T-helper 2 cell treated with Interferon-gamma antibody and Interleukin-4, amounts not matched to agents 5 μg/mL and 100 μg/mL, for 36 hours (primary cell): Measurements from ENCODE around the gene DPP3.

Experiments
- DNase-seq: peaks from one replicate; pipeline ENCODE4 v3.0.0; 2021; ENCODE audit warnings: low spot score
- H3K27ac Mint-ChIP-seq: one replicate; pipeline ENCODE4 v1.8.0; 2021; ENCODE audit warnings: mild to moderate bottlenecking, mixed read lengths
- H3K27me3 Mint-ChIP-seq: one replicate; pipeline ENCODE4 v1.8.0; 2021; ENCODE audit warnings: low read depth, mixed read lengths
- H3K36me3 Mint-ChIP-seq: one replicate; pipeline ENCODE4 v1.8.0; 2021; ENCODE audit warnings: low read depth, mixed read lengths
- H3K4me1 Mint-ChIP-seq: one replicate; pipeline ENCODE4 v1.8.0; 2021; ENCODE audit warnings: low read depth, mixed read lengths
- H3K4me3 Mint-ChIP-seq: one replicate; pipeline ENCODE4 v1.8.0; 2022; ENCODE audit warnings: mild to moderate bottlenecking, moderate library complexity, mixed read lengths
- H3K9me3 Mint-ChIP-seq: one replicate; pipeline ENCODE4 v1.8.0; 2021; ENCODE audit warnings: mixed read lengths

The DPP3 gene

GRCh38 chr11:66484806-66485380 lies 4.7 kb downstream of the DPP3 start:
- no peaks in the 10 kb centered on the region for H3K27me3 Mint-ChIP-seq
- no peaks in the 10 kb centered on the region for H3K9me3 Mint-ChIP-seq
- H3K4me3 Mint-ChIP-seq = no peak overlapping the region
- H3K27ac Mint-ChIP-seq = no peak overlapping the region
- peaks cover 14% of the 10 kb centered on the region for H3K4me1 Mint-ChIP-seq
- no peak for DNase-seq
- H3K36me3 Mint-ChIP-seq = peaks cover 16% of the 10 kb centered on the region

- DNase-seq = no peak
- Mint-ChIP-seq H3K4me1 (no peaks in the 10 kb centered on the region), H3K27me3 (no peaks in the 10 kb centered on the region), H3K9me3 (no peaks in the 10 kb centered on the region), H3K4me3 (no peak overlapping the region), H3K27ac (no peak overlapping the region), H3K36me3 (peaks cover 18% of the 10 kb centered on the region)
These were observed 8.7 kb downstream of the DPP3 start for GRCh38 chr11:66488957-66489356.

- Mint-ChIP-seq H3K4me1 (no peaks in the 10 kb centered on the region), H3K27ac (no peak overlapping the region), H3K27me3 (no peaks in the 10 kb centered on the region), H3K36me3 (peaks cover 18% of the 10 kb centered on the region), H3K4me3 (no peak overlapping the region), H3K9me3 (no peaks in the 10 kb centered on the region)
- no peak for DNase-seq
These were observed 9.4 kb downstream of the DPP3 start for GRCh38 chr11:66489636-66490035.

GRCh38 chr11:66491315-66491935 lies 11.2 kb downstream of the DPP3 start:
- no peaks in the 10 kb centered on the region for H3K4me1 Mint-ChIP-seq
- no peak for DNase-seq
- peaks cover 20% of the 10 kb centered on the region for H3K36me3 Mint-ChIP-seq
- no peaks in the 10 kb centered on the region for H3K9me3 Mint-ChIP-seq
- H3K27ac Mint-ChIP-seq = no peak overlapping the region
- H3K4me3 Mint-ChIP-seq = no peak overlapping the region
- H3K27me3 Mint-ChIP-seq = no peaks in the 10 kb centered on the region

- Mint-ChIP-seq H3K36me3 (peaks cover 28% of the 10 kb centered on the region), H3K27ac (no peak overlapping the region), H3K4me3 (no peak overlapping the region), H3K4me1 (no peaks in the 10 kb centered on the region), H3K9me3 (no peaks in the 10 kb centered on the region), H3K27me3 (no peaks in the 10 kb centered on the region)
- DNase-seq = no peak
These were observed 12.1 kb downstream of the DPP3 start for GRCh38 chr11:66492161-66492865.

- H3K27ac Mint-ChIP-seq = no peak overlapping the region
- DNase-seq = no peak
- no peaks in the 10 kb centered on the region for H3K27me3 Mint-ChIP-seq
- H3K4me1 Mint-ChIP-seq = no peaks in the 10 kb centered on the region
- H3K36me3 Mint-ChIP-seq = peaks cover 26% of the 10 kb centered on the region
- H3K4me3 Mint-ChIP-seq = no peak overlapping the region
- H3K9me3 Mint-ChIP-seq = no peaks in the 10 kb centered on the region
These were observed 12.9 kb downstream of the DPP3 start for GRCh38 chr11:66493130-66493529.

GRCh38 chr11:66494458-66494857 lies 14.2 kb downstream of the DPP3 start:
- no peak overlapping the region for H3K4me3 Mint-ChIP-seq
- H3K9me3 Mint-ChIP-seq = no peaks in the 10 kb centered on the region
- DNase-seq = no peak
- no peaks in the 10 kb centered on the region for H3K4me1 Mint-ChIP-seq
- no peak overlapping the region for H3K27ac Mint-ChIP-seq
- H3K27me3 Mint-ChIP-seq = no peaks in the 10 kb centered on the region
- H3K36me3 Mint-ChIP-seq = peaks cover 27% of the 10 kb centered on the region

GRCh38 chr11:66494935-66495334 lies 14.7 kb downstream of the DPP3 start:
- Mint-ChIP-seq H3K36me3 (peaks cover 29% of the 10 kb centered on the region), H3K4me1 (no peaks in the 10 kb centered on the region), H3K27me3 (no peaks in the 10 kb centered on the region), H3K9me3 (no peaks in the 10 kb centered on the region), H3K4me3 (no peak overlapping the region), H3K27ac (no peak overlapping the region)
- DNase-seq = no peak

GRCh38 chr11:66495401-66495854 lies 15.2 kb downstream of the DPP3 start:
- peaks cover 29% of the 10 kb centered on the region for H3K36me3 Mint-ChIP-seq
- no peaks in the 10 kb centered on the region for H3K9me3 Mint-ChIP-seq
- H3K27me3 Mint-ChIP-seq = no peaks in the 10 kb centered on the region
- no peak overlapping the region for H3K27ac Mint-ChIP-seq
- no peak for DNase-seq
- H3K4me1 Mint-ChIP-seq = no peaks in the 10 kb centered on the region
- no peak overlapping the region for H3K4me3 Mint-ChIP-seq

GRCh38 chr11:66497206-66497605 lies 17.0 kb downstream of the DPP3 start:
- H3K36me3 Mint-ChIP-seq = peaks cover 31% of the 10 kb centered on the region
- DNase-seq = no peak
- no peak overlapping the region for H3K4me3 Mint-ChIP-seq
- no peaks in the 10 kb centered on the region for H3K4me1 Mint-ChIP-seq
- no peak overlapping the region for H3K27ac Mint-ChIP-seq
- no peaks in the 10 kb centered on the region for H3K9me3 Mint-ChIP-seq
- H3K27me3 Mint-ChIP-seq = no peaks in the 10 kb centered on the region

GRCh38 chr11:66498506-66498905 lies 18.3 kb downstream of the DPP3 start:
- no peak for DNase-seq
- Mint-ChIP-seq H3K9me3 (no peaks in the 10 kb centered on the region), H3K4me3 (no peak overlapping the region), H3K27me3 (no peaks in the 10 kb centered on the region), H3K27ac (no peak overlapping the region), H3K4me1 (no peaks in the 10 kb centered on the region), H3K36me3 (peaks cover 27% of the 10 kb centered on the region)

GRCh38 chr11:66505276-66505816 lies 25.1 kb downstream of the DPP3 start:
- Mint-ChIP-seq H3K27me3 (no peaks in the 10 kb centered on the region), H3K27ac (no peak overlapping the region), H3K4me3 (no peak overlapping the region), H3K9me3 (no peaks in the 10 kb centered on the region), H3K4me1 (peaks cover under 1% of the 10 kb centered on the region), H3K36me3 (peaks cover 25% of the 10 kb centered on the region)
- DNase-seq = no peak

- Mint-ChIP-seq H3K9me3 (no peaks in the 10 kb centered on the region), H3K27me3 (no peaks in the 10 kb centered on the region), H3K4me1 (peaks cover 8% of the 10 kb centered on the region), H3K36me3 (peaks cover 18% of the 10 kb centered on the region), H3K4me3 (peak overlapping the region; percentile 18), H3K27ac (peak overlapping the region; percentile 26)
- DNase-seq = no peak
These were observed 28.9 kb downstream of the DPP3 start for GRCh38 chr11:66509131-66509561.

- Mint-ChIP-seq H3K9me3 (no peaks in the 10 kb centered on the region), H3K36me3 (peaks cover 14% of the 10 kb centered on the region), H3K4me1 (peaks cover 8% of the 10 kb centered on the region), H3K4me3 (peak within 1 kb of the TSS; percentile 94), H3K27me3 (no peaks in the 10 kb centered on the region), H3K27ac (peak within 1 kb of the TSS; percentile 65)
- peak; percentile 78 for DNase-seq
These were observed 30.2 kb downstream of the DPP3 start, which contains the start of gene BBS1 for GRCh38 chr11:66510271-66510989. Gene BBS1, plus strand, starts transcription at chr11:66510635. Its CDS starts 25 bp downstream, at chr11:66510660.
